H9 (cell line): ENCODE measurements around the gene SEC22A. TPM values are rescaled to one million over a fixed set of nuclear protein-coding genes. Genes with fewer than 3 reads are reported as not detected.

Experiments
- DNase-seq: peaks from one replicate; pipeline ENCODE4 v3.0.0-alpha.2; 2017
- H2AFZ ChIP-seq: one replicate; pipeline ENCODE4 v1.6.1; 2013; ENCODE audit warnings: mild to moderate bottlenecking, low read length, control low read depth, moderate library complexity
- H2AK5ac ChIP-seq: 2 replicates; pipeline ENCODE4 v1.6.1; 2013; ENCODE audit warnings: low read length, control low read depth, mixed read lengths; ENCODE audit not compliant: insufficient read length
- H2BK120ac ChIP-seq: one replicate; pipeline ENCODE4 v1.6.1; 2013; ENCODE audit warnings: low read depth, mild to moderate bottlenecking, low read length, control low read depth, inconsistent platforms; ENCODE audit not compliant: poor library complexity, severe bottlenecking
- H2BK12ac ChIP-seq: 2 replicates; pipeline ENCODE4 v1.6.1; 2013; ENCODE audit warnings: low read length, control low read depth, mixed read lengths, low read depth; ENCODE audit not compliant: insufficient read length
- H2BK15ac ChIP-seq: 2 replicates; pipeline ENCODE4 v1.6.1; 2013; ENCODE audit warnings: low read depth, low read length, control low read depth
- H2BK20ac ChIP-seq: one replicate; pipeline ENCODE4 v1.6.1; 2013; ENCODE audit warnings: low read depth, mild to moderate bottlenecking, low read length, control low read depth, inconsistent platforms; ENCODE audit not compliant: poor library complexity, severe bottlenecking
- H2BK5ac ChIP-seq: 2 replicates; pipeline ENCODE4 v1.6.1; 2013; ENCODE audit warnings: low read length, control low read depth, mixed read lengths; ENCODE audit not compliant: insufficient read length
- H3K14ac ChIP-seq: 2 replicates; pipeline ENCODE4 v1.6.1; 2013; ENCODE audit warnings: low read length, control low read depth; ENCODE audit not compliant: insufficient read depth
- H3K18ac ChIP-seq: 2 replicates; pipeline ENCODE4 v1.6.1; 2013; ENCODE audit warnings: low read depth, mild to moderate bottlenecking, mixed read lengths, low read length, control low read depth; ENCODE audit not compliant: insufficient read length
- H3K23ac ChIP-seq: 2 replicates; pipeline ENCODE4 v1.6.1; 2013; ENCODE audit warnings: low read length, control low read depth, mixed read lengths, low read depth; ENCODE audit not compliant: insufficient read length
- H3K23me2 ChIP-seq: 2 replicates; pipeline ENCODE4 v1.6.1; 2013; ENCODE audit warnings: low read depth, mild to moderate bottlenecking, mixed read lengths, low read length, control low read depth; ENCODE audit not compliant: insufficient read length, poor library complexity, severe bottlenecking
- H3K27ac ChIP-seq: 2 replicates; pipeline ENCODE4 v1.5.1; 2013; ENCODE audit warnings: low read length, control low read depth, mixed read lengths, low read depth; ENCODE audit not compliant: insufficient read length
- H3K27me3 ChIP-seq: 2 replicates; pipeline ENCODE4 v1.6.1; 2013; ENCODE audit warnings: low read length, control low read depth, inconsistent platforms; ENCODE audit not compliant: insufficient read depth
- H3K4ac ChIP-seq: 2 replicates; pipeline ENCODE4 v1.6.1; 2013; ENCODE audit warnings: low read depth, mild to moderate bottlenecking, control low read depth, inconsistent platforms, low read length, moderate library complexity
- H3K4me1 ChIP-seq: 2 replicates; pipeline ENCODE4 v1.6.1; 2013; ENCODE audit warnings: low read length, control low read depth, inconsistent platforms; ENCODE audit not compliant: insufficient read depth
- H3K4me2 ChIP-seq: 2 replicates; pipeline ENCODE4 v1.6.1; 2013; ENCODE audit warnings: low read length, control low read depth, mixed read lengths; ENCODE audit not compliant: insufficient read length, insufficient read depth
- H3K56ac ChIP-seq: 2 replicates; pipeline ENCODE4 v1.6.1; 2013; ENCODE audit warnings: low read depth, mild to moderate bottlenecking, mixed read lengths, low read length, control low read depth; ENCODE audit not compliant: insufficient read length
- H3K79me1 ChIP-seq: 2 replicates; pipeline ENCODE4 v1.6.1; 2013; ENCODE audit warnings: low read depth, mild to moderate bottlenecking, moderate library complexity, low read length, control low read depth, inconsistent platforms; ENCODE audit not compliant: insufficient read depth, poor library complexity, severe bottlenecking
- H3K79me2 ChIP-seq: 2 replicates; pipeline ENCODE4 v1.6.1; 2013; ENCODE audit warnings: low read length, control low read depth, inconsistent platforms; ENCODE audit not compliant: insufficient read depth
- H3K9ac ChIP-seq: 2 replicates; pipeline ENCODE4 v1.6.1; 2013; ENCODE audit warnings: low read length, control low read depth, mixed read lengths; ENCODE audit not compliant: insufficient read length; ENCODE audit errors: extremely low read depth
- H3K9me3 ChIP-seq: one replicate; pipeline ENCODE4 v1.6.1; 2013; ENCODE audit warnings: low read depth, low read length, inconsistent platforms; ENCODE audit not compliant: control insufficient read depth
- H3T11ph ChIP-seq: one replicate; pipeline ENCODE4 v1.6.1; 2013; ENCODE audit warnings: mild to moderate bottlenecking, low read length, control low read depth, inconsistent platforms
- H4K20me1 ChIP-seq: one replicate; pipeline ENCODE4 v1.6.1; 2013; ENCODE audit not compliant: control insufficient read depth, insufficient read length, insufficient read depth
- H4K5ac ChIP-seq: 2 replicates; pipeline ENCODE4 v1.6.1; 2013; ENCODE audit warnings: low read depth, mild to moderate bottlenecking, mixed read lengths, low read length, control low read depth; ENCODE audit not compliant: insufficient read length
- H4K8ac ChIP-seq: replicated peaks from 2 replicates; pipeline ENCODE4 v1.6.1; 2013; ENCODE audit warnings: low read length, control low read depth, mixed read lengths, low read depth; ENCODE audit not compliant: insufficient read length
- H4K91ac ChIP-seq: 2 replicates; pipeline ENCODE4 v1.6.1; 2013; ENCODE audit warnings: low read depth, mild to moderate bottlenecking, moderate library complexity, mixed read lengths, low read length, control low read depth; ENCODE audit not compliant: insufficient read length
- H3K27ac Mint-ChIP-seq, 3 experiments: 2 replicates in 2 of 3; 3 replicates in 1 of 3; pipeline ENCODE4 v1.8.0; 2020 to 2021; ENCODE audit warnings: mixed read lengths in 3 of 3, mild to moderate bottlenecking in 1 of 3, moderate library complexity in 1 of 3
- H3K27me3 Mint-ChIP-seq: 2 replicates; pipeline ENCODE4 v1.8.0; 2021; ENCODE audit warnings: low read depth, mild to moderate bottlenecking, moderate library complexity, mixed read lengths
- H3K36me3 Mint-ChIP-seq, 3 experiments: 2 replicates in 2 of 3; 3 replicates in 1 of 3; pipeline ENCODE4 v1.8.0; 2020 to 2021; ENCODE audit warnings: low read depth in 3 of 3, mixed read lengths in 3 of 3; ENCODE audit not compliant: insufficient read depth in 1 of 3
- H3K4me1 Mint-ChIP-seq, 2 experiments: 2 replicates each; pipeline ENCODE4 v1.8.0; 2020; ENCODE audit warnings: mixed read lengths in 2 of 2
- H3K4me3 Mint-ChIP-seq, 2 experiments: 2 replicates in 1 of 2; 3 replicates in 1 of 2; pipeline ENCODE4 v1.8.0; 2020 to 2021; ENCODE audit warnings: mild to moderate bottlenecking in 2 of 2, mixed read lengths in 2 of 2, moderate library complexity in 1 of 2
- H3K9me3 Mint-ChIP-seq, 2 experiments: 2 replicates in 1 of 2; 3 replicates in 1 of 2; pipeline ENCODE4 v1.8.0; 2020; ENCODE audit warnings: mild to moderate bottlenecking in 2 of 2, mixed read lengths in 2 of 2, moderate library complexity in 1 of 2
- CTCF ChIP-seq: fragments of 200-600 bp; sonication (generic); conservative IDR thresholded peaks from 3 replicates; pipeline ENCODE4 v1.8.0; 2021; ENCODE audit warnings: antibody characterized with exemption, mild to moderate bottlenecking
- WGBS: extraction: QIAGEN DNeasy Blood & Tissue Kit; methylation state at CpG from one replicate; pipeline ENCODE4 v1.1.7; 2013; ENCODE audit warnings: missing lambda C conversion rate, low lambda C conversion rate, mixed read lengths; ENCODE audit not compliant: insufficient read length; ENCODE audit errors: extremely low coverage; 5-methylcytosine and 5-hydroxymethylcytosine counted together
- total RNA-seq: library from RNA; stranded (reverse); gene quantifications from 2 replicates; pipeline ENCODE4 v1.2.1, GENCODE V29; 2021

SEC22A gene
- total RNA-seq, 1 experiment from 2014 or later, result 9.9 TPM

GRCh38 chr3:123169492-123169929 is 32.2 kb upstream of the SEC22A start:
- H3K56ac ChIP-seq, result no peak overlapping the region
- Mint-ChIP-seq H3K27ac (peak overlapping the region in 2 of 3 experiments; percentile 20 to 40; a peak in 4 of 7 replicates), H3K4me1 (peaks cover 5 to 7% of the 10 kb centered on the region in 2 experiments; a peak in 3 of 4 replicates)

More at GRCh38 chr3:123169492-123169929, 32.2 kb upstream of the SEC22A start:
- H3K27ac ChIP-seq, result no peak overlapping the region
- no peak overlapping the region for H3K14ac ChIP-seq
- H2AK5ac ChIP-seq, result no peak overlapping the region
- no peaks in the 10 kb centered on the region for H3K4me1 ChIP-seq
- no peak overlapping the region for H2AFZ ChIP-seq
- no peaks in the 10 kb centered on the region for H4K20me1 ChIP-seq
- no peaks in the 10 kb centered on the region for H3K27me3 ChIP-seq
- H2BK20ac ChIP-seq, result no peak overlapping the region
- no peak overlapping the region for H2BK120ac ChIP-seq
- H3K23ac ChIP-seq, result no peak overlapping the region
- TF ChIP-seq CTCF, result no peak
- no peak overlapping the region for H4K91ac ChIP-seq
- no peak overlapping the region for H3T11ph ChIP-seq
- WGBS, result no CpG with 5 or more reads among the region's 5 CpGs
- H2BK12ac ChIP-seq, result no peak overlapping the region
- Mint-ChIP-seq H3K27me3 (no peaks in the 10 kb centered on the region), H3K4me3 (no peak overlapping the region), H3K36me3 (peaks cover 25 to 27% (median 27%) of the 10 kb centered on the region in 3 experiments), H3K9me3 (peaks cover 10 to 11% of the 10 kb centered on the region in 2 experiments)
- no peak overlapping the region for H2BK5ac ChIP-seq
- no peak for DNase-seq
- no peak overlapping the region for H3K9ac ChIP-seq
- H3K4me2 ChIP-seq, result no peak overlapping the region
- no peaks in the 10 kb centered on the region for H3K9me3 ChIP-seq
- no peaks in the 10 kb centered on the region for H3K79me1 ChIP-seq
- H4K8ac ChIP-seq, result no peak overlapping the region
- H3K18ac ChIP-seq, result no peak overlapping the region
- no peaks in the 10 kb centered on the region for H3K79me2 ChIP-seq
- H2BK15ac ChIP-seq, result no peak overlapping the region
- no peak overlapping the region for H4K5ac ChIP-seq
- no peaks in the 10 kb centered on the region for H3K23me2 ChIP-seq
- H3K4ac ChIP-seq, result no peak overlapping the region
